Activated CD4-positive, CD25-positive, alpha-beta regulatory T cell treated with anti-CD3 and anti-CD28 coated beads, Interleukin-2, amount 50 U/mL, for 24 hours (primary cell): ENCODE measurements around the gene DKK2.
"Not testable (repeated sequence)": the region's sequence is repeated elsewhere in the genome, so short reads cannot be mapped to it uniquely, and the experiment has no call there.

ENCODE experiments used
- ATAC-seq, 2 donors: fragments of 150-1000 bp; cut with Tn5 transposase; one replicate each; pipeline ENCODE4 v1.10.0; 2021; ENCODE audit warnings: mild to moderate bottlenecking in 1 of 2, moderate library complexity in 1 of 2

DKK2 gene

GRCh38 chr4:107011312-107011711 is 24.8 kb downstream of the DKK2 start:
- no peak for ATAC-seq

GRCh38 chr4:107009196-107009968 is 26.7 kb downstream of the DKK2 start:
- ATAC-seq, result no peak

- ATAC-seq, result no peak
These were observed 28.0 kb downstream of the DKK2 start for GRCh38 chr4:107008115-107008514.

DNA sequence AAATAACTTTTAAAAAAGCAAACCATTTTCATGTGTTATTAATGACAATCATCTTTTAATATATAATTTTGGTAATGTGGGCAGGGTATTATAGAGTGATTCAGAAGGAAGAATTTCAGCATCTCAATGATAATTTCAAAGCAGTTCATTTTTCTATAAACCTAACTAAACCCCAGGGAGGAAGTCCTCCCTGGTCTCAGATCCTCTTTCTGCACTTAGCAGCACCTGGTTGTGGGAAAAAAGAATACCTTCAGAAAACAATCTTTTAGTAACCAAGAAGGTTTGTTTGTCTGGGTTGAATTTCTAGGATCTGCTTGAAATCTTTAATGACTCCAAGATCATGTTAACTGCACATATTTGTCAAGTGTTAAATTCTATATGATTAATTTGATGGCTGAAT is 29.9 kb downstream of the DKK2 start:
- ATAC-seq, result no peak

GRCh38 chr4:106996490-106996889 is 39.6 kb downstream of the DKK2 start:
- ATAC-seq, result no peak

GRCh38 chr4:106993827-106994226 is 42.3 kb downstream of the DKK2 start:
- no peak for ATAC-seq

- no peak for ATAC-seq
These were observed 48.8 kb downstream of the DKK2 start for GRCh38 chr4:106987311-106987710.

DNA sequence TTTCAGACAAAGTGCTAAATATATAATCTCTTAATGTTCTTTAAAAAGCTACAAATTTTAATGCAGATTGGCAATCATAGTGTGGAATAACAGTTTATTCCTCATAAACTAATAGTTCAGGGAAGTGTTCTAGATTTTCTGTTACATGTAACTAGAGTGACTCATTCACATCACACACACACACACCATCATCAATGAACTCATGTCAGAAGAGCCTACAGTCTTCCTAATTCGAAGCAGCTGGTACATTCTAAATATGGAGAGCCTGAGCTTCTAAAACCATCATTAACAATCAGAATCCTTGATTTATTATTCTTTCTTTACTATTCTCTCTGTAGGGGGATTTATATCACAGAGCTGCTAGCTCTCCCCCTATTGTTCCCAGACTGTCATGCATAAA is 49.6 kb downstream of the DKK2 start:
- ATAC-seq, result no peak

GRCh38 chr4:106985830-106986229 is 50.3 kb downstream of the DKK2 start:
- no peak for ATAC-seq

DNA sequence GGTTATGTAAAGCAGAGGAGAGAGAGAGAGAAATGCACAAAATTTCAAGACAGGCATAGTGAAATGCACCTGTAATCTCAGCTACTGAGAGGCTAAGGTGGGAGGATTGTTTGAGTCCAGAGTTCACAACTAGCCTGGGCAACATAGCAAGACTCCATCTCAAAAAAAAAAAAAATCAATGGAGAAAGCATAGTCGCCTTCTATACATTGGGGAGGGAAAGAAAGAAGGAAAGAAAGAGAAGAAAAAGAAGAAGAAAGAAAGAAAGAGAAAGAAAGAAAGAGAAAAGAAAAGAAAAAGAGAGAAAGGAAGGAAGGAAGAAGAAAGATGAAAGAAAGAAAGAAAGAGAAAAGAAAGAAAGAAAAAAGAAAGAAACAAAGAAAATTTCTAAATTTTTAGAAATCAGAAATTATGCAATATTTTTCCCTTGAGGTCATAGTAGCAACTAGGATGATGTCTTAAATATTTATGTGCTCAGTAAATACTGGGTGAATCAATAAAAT is 53.4 kb downstream of the DKK2 start:
- no peak for ATAC-seq

DNA sequence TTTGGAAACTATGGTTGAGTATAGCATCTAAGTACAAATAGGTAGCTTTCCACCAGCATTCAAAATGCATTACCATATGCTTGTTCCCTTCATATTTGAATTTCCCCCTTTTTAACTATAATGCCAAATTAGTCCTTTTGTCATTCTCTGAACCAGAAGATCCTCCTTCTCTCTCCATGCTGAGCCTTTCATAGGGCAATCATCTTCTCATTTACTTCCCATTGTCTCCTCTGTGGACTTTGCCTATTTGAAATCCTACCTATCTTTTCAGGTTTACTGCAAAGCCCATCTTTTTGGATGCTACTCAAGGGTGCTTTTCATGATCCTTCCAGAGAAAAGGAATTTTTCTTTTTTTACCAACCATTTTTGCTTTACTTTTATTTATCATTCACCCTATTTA is 54.7 kb downstream of the DKK2 start:
- no peak for ATAC-seq

DNA sequence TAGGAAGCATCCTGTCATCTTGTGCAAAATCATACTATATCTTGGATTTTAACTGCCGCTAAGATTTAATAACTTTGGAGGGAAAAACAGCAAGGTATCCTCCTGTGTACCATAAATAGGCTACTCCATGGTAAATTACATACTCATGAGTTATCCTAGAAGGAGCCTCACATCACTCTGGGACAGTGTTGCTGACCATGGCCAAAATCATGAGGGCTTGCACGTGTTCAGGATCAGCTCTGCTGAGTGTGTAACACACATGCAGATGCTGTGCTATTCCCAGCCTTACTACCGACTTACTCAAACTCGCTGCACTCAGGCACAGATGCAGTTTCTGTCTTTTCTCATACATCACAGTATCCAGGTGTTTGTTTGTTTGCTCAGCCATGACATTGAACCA is 56.6 kb downstream of the DKK2 start:
- no peak for ATAC-seq

DNA sequence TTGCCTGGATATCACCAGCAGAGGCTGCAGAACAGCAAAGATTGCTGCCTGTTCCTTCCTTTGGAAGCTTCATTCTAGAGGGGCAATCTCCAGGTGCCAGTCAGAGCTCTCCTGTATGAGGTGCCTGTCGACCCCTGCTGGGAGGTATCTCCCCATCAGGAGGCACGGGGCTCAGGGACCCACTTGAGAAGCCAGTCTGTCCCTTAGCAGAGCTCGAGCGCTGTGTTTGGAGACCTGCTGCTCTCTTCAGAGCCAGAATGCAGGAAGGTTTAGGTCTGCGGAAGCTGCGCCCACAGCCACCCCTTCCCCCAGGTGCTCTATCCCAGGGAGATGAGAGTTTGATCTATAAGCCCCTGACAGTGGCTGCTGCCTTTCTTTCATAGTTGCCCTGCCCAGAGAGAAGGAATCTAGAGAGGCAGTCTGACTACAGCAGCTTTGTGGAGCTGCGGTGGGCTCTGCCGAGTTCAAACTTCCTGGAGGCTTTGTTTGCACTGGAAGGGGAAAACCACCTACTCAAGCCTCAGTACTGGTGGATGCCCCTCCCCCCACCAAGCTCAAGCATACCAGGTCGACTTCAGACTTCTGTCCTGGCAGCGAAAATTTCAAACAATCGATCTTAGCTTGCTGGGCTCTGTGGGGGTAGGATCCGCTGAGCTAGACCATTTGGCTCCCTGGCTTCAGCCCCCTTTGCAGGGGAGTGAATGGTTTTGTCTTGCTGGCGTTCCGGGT is 57.9 kb downstream of the DKK2 start:
- no peak for ATAC-seq

- no peak for ATAC-seq
These were observed 64.5 kb downstream of the DKK2 start for GRCh38 chr4:106971636-106972035.

DNA sequence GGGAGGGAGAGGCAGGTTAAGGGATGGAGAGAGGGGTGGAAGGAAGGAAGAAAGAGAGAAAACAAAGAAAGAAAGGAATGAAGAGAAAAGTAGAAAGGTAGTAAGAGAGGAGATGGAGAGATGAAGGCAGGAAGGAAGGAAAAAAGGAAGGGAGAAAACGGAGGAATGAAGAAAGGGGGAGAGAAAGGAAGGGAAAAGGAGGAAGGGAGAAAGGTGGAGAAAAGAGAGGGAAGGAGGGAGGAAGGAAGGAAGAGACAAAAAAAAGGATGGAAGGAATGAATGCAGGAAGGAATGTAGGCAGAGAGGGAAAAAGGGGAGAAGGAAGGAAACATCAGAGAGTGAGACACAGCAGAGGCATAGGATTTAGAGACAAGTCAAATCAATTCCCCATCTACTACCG is 68.2 kb downstream of the DKK2 start:
- no peak for ATAC-seq

- ATAC-seq, result no peak
These were observed 82.9 kb downstream of the DKK2 start for GRCh38 chr4:106953036-106953705.

DNA sequence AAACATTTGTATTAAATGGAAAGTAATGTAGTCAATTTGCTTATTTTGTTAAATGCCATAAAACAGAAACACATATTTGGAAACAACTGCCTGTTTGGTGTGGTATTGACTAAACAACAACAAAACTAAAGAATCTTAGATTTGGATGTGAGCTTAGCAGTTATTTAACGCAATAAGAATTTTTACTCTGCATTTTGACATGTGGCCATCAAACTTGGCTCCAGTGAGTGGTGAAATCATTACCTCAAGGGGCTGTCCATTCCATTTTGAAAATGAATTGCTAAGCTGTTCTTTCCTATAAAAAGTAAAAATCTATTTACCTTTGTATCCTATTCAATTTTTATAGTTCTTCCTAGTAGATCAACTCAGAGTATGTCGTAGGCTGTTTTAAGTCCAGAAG is 84.2 kb downstream of the DKK2 start:
- ATAC-seq, result no peak

- ATAC-seq, result no peak
These were observed 94.3 kb downstream of the DKK2 start for GRCh38 chr4:106941841-106942240.

DNA sequence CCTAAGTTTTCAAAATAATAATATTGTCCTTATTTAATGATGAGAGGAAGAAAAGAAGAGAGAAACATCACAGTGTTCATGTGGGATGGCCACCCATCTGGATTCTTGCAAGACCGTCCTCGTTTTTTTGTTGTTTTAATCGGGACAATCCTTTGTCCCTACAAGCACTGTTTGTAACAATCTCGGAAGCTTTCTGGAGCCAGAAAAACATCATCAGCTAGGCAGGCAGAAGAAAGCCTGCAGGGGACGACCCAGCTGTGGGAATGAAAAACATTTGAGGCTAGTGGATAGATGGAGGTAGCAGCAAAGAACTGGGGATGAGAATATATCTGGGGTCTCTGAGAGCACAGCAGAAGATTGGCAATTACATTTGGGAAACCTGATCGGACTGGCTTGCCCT is 105.6 kb downstream of the DKK2 start:
- no peak for ATAC-seq

- ATAC-seq, result no peak
These were observed 106.9 kb downstream of the DKK2 start for GRCh38 chr4:106929248-106929647.

DNA sequence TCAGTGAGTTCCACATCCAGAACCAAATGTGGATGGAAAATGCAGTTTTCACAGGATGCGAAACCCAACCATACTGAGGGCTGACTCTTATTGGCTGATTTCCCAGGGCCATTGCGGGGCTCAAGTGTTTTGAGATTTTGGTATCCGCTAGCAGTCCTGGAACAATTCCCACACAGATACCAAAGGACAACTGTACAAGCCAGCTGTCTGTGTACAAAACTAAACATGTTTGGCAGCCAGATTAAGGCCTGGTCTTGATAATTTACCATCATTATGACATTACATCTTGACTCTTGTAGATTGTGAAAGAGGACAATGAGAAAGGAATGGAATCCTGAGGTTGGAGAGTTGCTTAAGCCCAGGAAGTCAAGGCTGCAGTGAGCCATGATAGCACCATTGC is 121.9 kb downstream of the DKK2 start:
- no peak for ATAC-seq

- ATAC-seq, result no peak
These were observed 126.5 kb downstream of the DKK2 start for GRCh38 chr4:106909486-106910188.

- ATAC-seq, result not testable (repeated sequence)
These were observed 128.1 kb downstream of the DKK2 start for GRCh38 chr4:106908049-106908448.
